ENCODE data around the gene RNASE8.

RNASE8 gene

DNA sequence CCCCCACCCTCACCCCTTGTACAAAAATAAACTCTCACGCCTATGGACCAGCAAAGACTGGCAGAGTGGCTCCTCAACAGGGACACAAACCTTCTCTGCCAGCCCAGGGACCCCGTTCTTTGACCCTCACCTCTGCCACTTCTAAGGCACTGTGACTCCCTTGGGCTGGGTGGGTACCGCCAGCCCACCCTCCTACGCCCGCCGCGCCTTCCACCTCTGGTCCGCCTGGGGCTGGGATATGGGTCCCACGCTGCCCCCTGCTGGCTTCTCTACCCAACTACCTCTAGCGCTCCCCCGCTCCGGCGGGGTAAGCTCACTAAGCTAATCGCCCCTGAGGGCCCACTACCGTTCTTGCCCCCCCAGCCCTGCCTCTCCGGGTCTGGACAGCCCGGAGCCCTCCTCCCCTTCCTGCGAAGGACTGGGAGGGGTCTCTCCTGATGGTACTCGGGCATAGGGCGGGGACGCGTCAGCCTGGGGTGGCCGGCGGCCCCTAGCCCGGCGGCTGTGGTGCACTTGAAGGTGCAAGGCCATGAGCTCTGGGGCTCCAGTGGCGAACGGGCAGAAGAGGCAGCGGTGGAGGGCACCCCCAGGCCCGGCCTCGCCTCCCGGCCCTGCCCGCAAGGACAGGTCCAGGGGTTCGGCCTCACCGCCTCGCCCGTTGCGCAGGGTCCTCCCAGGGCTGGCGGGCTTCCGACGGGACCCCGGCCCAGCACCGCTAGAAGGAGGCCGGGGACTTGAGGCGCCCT is 32.7 kb downstream of the RNASE8 start:
- in situ Hi-C loops (cut with HindIII; ENCODE audit: low sequenced_read_pairs), result no loop called here

DNA sequence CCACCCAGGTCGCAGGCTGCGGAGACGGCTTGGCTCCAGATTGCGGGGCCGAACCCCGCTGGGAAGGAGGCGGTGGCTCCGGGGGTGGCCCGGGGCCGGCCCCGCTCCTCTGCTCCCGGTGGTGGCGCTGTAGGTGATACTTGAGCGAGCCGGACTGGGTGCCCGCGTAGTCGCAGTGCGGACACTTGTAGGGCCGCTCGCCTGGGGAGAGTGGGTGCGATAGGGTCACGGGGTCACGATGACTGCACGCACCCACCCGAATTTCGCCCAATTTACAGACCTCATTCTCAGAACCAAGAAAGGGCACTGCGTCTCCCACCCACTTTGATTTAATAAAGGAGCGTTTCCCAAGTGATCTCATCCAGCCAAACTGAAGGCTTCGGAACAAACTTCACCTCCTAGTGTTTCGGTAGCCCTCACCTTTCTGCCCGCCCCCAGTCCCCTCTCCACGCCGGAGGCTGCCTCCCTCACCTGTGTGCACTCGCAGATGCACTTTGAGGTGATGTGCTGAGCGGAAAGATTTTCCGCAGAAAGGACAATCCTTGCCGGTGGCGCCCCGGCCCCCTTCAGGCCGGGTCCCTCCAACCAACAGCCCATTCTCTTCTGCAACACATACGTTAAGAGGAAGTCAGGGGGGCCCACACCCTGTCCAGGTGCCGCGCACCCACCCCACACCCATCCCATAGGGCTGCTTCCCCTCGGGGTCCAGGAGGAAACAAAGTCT is 33.5 kb downstream of the RNASE8 start:
- in situ Hi-C loops (cut with HindIII; ENCODE audit: low sequenced_read_pairs), result no loop called here

DNA sequence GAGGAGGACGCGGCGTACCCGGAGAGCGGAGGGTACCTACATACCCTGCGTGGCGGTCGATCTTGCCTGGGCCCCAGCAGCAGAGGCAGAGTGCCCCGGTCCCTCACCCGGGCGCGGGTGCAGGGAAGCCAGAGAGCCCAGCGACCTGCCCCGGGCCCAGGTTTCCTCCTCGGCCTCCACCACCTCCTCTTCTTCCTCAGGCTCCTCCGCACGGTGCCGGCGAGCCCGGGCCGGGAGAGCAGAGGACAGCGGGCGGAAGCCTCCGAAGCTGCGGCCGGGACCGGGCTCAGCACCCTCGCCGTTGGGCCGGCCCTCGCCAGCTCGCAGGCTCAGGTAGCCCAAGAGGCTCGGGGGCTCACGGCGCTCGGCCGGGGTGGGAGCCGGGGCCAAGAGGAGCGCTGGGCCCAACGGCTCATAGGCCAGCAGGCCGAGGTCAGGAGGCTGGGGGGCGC is 34.2 kb downstream of the RNASE8 start:
- in situ Hi-C loops (cut with HindIII; ENCODE audit: low sequenced_read_pairs), result no loop called here

DNA sequence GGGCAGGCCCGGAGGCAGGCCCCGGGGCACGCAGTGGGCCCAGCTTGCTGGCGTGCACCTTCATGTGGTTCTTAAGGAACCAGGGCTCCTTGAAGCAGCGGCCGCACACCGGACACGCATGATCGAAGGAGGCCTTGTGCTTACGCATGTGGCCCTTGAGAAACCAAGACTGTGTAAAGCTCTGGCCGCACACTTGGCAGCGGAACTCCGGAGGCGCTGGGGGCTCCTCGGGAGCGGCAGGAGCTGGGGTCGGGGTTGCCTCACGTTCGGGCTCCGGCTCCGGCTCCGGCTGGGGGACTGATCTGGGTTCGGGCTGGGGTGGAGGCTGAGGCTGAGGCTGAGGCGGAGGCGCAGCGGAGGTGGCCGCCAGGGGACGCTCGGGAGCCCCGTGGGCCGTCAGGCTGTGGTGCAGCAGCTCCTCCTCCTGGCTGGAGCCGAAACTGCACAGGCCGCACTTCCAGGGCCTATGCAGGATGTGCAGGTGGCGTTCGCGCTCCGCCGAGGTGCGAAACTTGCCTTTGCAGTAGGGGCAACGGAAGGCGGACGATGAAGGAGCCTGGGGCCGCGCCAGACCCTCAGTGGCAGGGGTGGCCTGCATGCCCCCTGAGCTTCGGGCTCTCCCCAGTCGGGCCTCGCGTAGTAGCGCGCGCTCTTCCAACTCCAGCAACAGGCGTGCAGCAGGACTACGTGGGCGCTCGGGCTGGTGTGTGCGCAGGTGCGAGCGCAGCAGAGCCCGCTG is 34.8 kb downstream of the RNASE8 start:
- in situ Hi-C loops (cut with HindIII; ENCODE audit: low sequenced_read_pairs), result no loop called here

DNA sequence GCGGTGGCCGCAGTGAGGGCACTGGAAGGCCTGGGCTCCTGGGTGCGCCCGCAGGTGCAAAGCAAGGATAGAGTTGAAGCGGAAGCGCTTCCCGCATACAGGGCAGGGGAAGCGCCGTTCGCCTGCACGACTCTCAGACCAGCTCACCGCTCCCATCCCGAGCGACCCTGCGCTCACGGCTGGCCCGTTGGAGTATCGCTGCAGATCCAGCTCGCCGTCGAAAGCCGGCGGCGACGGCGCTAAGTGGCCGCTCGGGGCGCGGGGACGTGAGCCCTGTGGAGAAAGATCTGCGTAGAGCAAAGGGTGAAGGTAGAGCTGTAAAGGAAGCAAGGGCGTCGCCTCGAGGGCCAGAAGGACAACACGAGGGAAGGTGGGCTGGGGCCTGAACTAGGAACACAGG is 35.4 kb downstream of the RNASE8 start:
- in situ Hi-C loops (cut with HindIII; ENCODE audit: low sequenced_read_pairs), result no loop called here

DNA sequence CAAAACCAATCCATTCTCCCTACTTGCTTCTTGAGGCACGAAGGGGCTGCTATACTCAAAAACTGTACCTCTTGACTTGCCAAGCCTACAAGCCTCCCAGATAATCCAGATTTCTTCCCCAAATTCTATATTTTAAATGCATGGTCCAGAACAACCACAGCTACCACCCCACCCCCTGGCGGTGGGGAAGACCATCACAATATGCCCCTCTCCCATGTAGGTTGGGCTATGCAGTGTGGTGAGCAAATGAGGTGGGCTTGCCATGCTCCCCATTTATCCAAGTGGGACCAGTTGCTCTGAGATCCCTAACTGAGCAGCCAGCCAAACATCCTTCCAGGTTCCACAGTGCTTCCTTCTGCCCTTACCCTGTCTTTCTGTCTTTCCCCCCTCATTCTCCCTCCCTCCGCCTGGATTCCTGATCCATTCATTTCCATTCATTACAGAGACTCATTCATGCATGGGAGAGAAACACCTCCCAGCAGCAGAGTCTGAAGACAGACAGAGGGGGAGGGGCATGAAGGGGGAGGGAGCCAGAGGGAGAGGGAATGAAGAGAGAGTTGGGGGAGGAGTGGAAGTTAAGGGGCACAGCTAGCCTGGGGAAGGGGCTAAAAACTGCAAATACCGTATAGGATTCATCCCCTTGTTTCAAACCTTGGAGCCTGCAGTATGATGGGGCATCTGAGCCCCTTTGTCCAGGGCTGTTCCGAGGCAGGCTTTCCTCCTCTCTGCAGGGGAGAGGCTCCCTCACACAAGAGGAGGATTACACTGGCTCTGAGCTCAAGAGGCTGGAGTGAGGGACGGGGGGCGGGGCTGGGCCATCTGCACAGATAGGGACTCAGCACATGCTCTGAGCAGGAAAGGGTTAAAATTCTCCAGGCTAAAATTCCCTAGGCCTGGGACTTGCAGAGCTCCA is 36.4 kb downstream of the RNASE8 start:
- in situ Hi-C loops (cut with HindIII; ENCODE audit: low sequenced_read_pairs), result no loop called here

DNA sequence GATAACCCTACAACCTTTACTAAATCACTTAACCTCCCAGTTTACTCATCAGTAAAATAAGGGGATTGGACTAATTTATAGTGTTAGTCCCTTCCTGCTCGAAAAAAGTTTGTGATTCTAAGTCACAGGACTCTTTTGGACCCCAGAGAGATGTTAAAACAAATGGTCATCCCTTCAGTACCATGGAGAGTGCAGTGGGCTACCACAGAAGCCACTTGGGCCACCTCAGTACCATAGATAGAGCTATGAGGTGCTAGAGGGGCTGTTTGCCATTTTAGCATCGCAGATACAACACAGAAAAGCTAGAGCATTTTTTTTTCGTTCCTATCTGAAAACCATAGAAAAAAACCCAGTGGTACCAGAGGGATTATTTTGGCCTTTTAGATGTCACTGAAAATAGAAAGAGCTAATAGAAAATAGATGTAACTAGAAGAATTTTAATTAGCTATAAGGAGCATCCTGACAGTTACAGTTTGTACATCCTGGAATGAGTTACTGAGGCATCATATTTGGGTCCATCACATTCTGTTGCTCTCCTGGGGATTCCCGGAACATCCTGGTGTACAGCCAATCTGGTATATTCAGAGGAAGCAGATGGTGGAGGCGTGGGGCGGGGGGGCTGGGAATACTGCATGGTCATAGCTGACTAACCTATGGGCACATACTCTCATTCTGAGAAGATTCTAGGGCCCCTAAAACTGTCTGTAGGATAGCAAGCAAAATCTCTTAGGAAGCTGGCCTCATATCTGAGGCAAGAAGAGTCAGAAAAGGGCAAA is 38.0 kb downstream of the RNASE8 start:
- in situ Hi-C loops (cut with HindIII; ENCODE audit: low sequenced_read_pairs), result no loop called here

DNA sequence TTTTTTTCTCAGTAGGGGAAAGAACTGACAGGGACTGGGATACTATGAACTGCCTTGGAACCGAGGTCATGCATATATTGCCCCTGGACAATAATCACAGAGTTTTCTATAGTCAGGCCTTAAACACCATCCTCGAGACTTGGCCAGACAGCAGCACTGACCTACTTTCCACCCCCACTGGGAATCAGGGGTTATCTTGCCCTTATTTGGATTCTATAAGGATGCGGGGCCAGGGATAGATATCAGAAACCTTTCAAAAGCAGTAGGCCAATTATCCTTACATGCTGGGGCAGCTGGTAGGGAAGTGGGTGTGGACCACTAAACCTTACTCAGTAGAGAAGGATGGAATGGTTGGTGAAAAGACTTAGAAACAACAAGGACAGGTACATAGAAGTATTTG is 38.8 kb downstream of the RNASE8 start:
- in situ Hi-C loops (cut with HindIII; ENCODE audit: low sequenced_read_pairs), result no loop called here

DNA sequence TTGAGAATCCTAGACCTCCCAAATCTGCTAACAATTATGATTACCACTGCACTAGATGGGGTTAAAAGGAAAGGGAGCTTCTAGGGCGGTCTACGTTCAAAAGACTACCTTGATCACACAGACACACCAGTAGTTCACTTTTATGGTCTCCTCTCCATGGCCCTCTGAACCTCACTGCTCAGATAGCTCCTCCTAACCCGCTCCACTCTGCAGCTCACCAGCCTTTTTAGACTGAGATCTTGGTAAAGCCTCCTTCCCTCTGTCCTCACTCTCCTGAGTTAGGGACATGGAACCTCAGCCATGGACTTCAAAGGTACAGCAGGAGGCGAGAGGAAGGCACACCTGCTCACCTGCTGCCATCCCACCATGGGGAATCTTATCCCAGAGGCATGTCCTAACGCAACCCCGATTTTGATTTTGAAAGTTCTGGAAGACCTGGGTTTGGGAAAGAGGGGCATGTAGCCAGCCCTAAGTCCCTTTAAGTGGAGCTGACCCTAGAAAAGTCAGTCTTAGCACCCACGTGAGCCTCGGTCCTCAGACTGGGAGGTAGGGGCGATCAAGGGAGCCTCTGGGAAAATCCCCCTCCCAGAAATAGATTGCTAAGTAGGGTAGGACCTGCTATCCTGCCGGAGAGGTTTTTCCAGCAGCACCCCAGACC is 39.5 kb downstream of the RNASE8 start:
- in situ Hi-C loops (cut with HindIII; ENCODE audit: low sequenced_read_pairs), result no loop called here

DNA sequence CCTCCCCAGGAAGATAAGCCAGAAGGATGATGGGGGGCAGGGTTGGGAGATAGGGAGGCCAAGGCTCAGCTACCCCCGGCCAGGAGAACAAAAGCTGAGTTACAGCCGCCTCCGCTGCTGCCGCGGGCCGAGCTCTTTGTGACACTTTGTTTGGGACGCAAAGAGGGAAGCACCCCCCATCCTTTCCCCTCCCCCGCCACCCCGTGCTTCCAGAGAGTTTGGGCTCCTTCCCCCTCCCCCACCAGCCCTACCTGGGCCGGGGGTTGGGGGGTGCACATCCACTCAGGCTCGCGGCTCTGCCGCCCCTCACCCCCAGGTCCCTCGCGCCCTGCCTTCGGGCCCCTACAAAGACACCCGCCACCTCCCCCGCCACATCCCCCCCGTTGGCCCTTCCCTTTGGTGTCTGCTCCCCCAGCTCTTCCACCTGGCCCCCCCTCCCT is 40.0 kb downstream of the RNASE8 start:
- in situ Hi-C loops (cut with HindIII; ENCODE audit: low sequenced_read_pairs), result no loop called here

DNA sequence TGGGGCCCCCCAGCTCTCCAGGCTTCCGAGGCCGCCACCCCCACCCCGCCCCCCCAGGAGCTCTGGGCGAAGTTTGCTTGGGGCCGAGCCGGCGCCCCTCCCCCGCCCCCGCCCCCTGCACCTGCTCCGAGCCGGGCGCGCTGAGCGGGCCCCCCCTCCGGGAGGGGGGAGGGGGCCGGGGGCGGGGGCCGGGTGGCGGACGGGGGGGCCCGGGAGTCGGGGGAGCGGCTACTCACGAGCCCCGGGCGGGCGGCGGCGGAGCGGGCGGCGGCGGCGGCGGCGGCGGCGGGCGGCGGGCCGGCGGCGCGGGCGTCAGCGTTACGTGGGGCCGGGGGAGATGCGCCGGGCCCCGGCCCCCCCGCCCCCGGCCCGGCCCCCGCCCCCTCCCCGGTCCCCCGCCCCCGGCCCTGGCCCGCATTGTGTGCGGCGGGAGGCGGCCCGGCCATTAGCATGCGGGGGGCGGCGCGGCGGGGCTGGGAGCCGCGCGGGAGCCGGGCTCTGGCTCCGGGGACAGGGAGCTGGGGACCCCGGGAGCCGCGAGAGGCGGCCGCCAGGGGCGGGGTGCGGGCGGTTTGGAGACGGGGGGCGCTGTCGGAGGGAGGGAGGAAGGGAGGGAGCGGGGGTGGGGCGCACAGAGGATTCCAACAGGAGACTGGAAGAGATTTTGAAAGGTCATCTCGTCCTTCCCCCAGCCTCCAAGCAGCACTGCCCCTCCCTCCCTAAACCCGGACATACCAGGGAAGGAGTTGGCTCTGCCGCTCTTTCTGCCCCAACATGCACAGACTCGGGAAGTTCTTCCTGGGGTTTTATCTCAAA is 40.7 kb downstream of the RNASE8 start, which contains the start of gene ZNF219:
TSS of gene ZNF219 (minus strand) at position 580 of the 816 bp plus-strand sequence. CDS start 5,064 bp downstream, outside the sequence.
- in situ Hi-C loops (cut with HindIII; ENCODE audit: low sequenced_read_pairs), result no loop called here

DNA sequence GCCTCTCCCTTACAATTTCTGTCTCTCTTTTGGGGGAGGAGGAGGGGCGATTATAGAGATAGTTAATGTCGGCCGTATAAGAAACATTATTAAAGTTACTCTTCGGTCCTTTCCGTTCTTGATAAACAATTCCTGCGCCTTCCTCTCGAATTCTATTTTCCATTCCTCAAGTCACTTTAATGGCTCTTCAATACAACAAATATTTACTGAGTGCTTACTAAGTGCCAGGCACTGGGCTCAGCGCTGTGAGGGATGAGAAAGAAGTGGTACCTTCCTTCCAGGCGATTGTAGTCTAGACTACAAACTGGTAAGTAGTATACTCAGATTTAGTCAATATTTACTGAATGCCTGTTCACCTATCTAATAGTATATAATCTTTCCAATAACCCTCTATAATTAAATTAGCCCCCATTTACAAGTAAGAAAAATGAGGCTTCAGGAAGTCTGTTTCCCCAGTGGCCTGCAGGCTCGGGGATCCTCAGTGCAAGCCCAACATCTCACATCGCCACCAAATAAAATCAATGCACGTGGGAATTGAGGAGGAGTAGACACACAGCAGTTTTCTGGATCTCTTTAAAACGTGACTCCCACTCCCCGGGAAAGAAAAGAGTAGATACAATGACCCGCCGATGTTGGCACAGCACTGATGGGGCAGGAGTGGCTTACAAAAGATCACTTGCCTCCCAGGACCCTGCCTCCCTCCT is 41.4 kb downstream of the RNASE8 start:
- in situ Hi-C loops (cut with HindIII; ENCODE audit: low sequenced_read_pairs), result no loop called here

DNA sequence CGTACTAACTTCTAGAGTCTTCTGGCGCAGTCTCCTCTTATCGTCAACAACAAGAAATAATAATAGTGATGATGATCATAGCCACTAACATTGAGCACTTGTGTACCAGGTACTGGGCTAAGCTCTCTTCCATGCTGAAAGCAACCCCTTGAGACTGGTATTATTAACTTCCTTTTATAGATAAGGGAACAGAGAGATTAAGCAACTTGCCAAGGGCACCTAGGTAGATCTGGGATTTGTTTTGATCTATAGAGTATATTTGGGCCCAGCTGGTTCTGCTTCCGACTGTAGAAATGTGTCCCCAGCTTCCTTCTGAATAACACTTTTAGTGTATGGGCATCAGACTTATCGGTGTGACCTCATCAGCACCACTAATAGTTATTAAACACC is 42.0 kb downstream of the RNASE8 start:
- in situ Hi-C loops (cut with HindIII; ENCODE audit: low sequenced_read_pairs), result no loop called here

DNA sequence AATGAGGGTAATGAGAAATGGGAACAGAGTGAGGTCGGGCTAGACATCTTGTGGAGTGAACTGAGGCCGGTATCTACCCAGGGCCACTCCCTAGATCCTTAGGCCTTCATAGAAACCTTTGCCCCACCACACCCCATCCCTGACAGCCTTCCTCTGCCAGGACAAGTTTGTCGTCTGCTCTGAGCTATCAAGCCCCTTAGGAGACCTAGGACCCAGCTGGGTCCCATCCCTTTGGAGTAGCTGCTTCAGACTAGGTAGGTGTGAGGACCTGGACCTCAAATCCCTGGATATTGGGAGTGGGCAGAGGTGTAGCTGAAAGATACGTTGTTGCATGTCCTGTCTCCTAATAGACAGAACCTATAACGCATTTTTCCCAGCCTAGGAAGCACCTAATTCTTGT is 43.3 kb downstream of the RNASE8 start, which contains the start of gene TMEM253:
TSS of gene TMEM253 (plus strand) at position 136 of the 400 bp plus-strand sequence. CDS start 278 bp downstream, outside the sequence.
- in situ Hi-C loops (cut with HindIII; ENCODE audit: low sequenced_read_pairs), result no loop called here

DNA sequence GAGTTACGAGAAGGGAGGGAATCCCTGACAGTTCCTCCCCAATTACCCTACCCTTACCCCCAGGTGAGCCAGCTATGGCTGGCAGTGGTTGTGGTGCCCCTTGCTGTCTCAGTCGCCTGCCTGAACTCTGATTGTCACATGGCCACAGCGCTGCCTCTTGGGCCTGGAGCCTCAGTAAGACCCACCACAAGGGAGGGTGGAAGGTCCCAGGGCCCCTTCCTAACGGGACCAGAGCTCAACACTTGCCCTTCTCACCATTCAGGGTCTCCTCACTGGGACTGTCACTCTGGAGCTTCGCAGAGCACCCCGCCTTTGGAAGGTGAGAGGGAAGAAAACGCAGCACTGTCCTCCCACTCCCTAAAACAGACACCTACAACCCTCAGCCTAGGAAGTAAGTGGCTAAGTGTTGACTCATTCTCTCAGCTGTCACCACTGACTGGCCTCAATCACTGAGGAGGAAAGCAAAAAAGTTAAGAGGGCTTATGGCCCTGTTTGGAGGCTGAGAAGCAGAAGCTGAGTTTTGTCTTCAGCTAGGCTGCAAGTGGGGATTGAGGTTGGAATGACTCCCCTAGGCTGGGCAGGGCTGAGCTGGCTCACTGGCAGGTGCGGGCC is 44.3 kb downstream of the RNASE8 start:
- in situ Hi-C loops (cut with HindIII; ENCODE audit: low sequenced_read_pairs), result no loop called here

DNA sequence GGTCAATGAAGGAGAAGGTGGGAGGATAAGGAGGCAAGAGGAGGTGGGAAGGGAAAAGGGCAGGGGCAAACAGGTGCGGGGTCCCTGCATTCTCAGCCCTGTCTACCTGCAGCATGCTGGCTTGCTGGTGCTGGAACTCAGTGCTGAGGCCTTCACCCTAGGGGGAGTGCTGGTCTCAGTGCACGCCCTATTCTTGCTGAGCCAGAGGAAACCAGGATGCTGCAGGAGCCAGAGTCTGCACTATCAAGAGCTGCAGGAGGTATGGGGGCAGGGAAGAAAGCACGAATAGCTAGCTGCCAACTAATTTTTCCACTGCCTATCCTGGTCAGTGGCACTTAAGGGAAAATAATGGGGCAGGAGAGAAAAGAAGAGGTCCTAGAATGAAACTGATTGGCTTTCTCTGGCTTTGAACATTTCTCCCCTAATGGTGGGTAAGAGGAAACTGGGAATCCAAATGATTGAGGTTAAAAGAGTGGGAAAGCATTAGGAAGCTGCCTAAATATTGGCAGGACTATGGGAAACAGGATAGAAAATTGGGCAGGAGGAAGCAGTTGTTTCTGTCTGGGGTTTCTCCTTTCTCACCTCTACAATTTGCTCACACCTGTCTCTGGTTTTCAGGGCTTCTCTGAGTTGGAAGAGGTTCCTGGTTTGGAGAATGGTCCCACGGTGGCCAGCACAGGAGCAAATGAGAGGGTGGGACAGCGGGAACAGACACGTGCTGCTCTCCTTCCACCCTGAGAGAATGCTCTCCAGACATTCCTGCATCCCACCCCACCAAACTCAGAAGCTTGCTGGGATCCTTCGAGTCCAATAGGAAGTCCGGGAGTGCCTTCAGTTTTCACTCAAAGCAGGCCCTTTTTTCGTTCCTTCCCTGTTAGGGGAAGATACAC is 45.1 kb downstream of the RNASE8 start:
- in situ Hi-C loops (cut with HindIII; ENCODE audit: low sequenced_read_pairs), result no loop called here
